Activated naive CD4-positive, alpha-beta T cell treated with anti-CD3 and anti-CD28 coated beads, Interleukin-2, amount 10 ng/mL, durations not matched to agents 7 days and 5 days (primary cell): ENCODE measurements around the gene PLPPR5.
A peak's percentile ranks its signal among the peaks of the same experiment; 100 is the strongest.
"Not testable (repeated sequence)": the region's sequence is repeated elsewhere in the genome, so short reads cannot be mapped to it uniquely, and the experiment has no call there.

ENCODE experiments used
- CTCF ChIA-PET: fragments of 350-600 bp; sonication (Branson Sonifier 250); formaldehyde crosslinking; loops from one replicate; lab custom pipeline; 2021; ENCODE audit warnings: antibody characterized with exemption; lab: Charles Lee
- DNase-seq: peaks from one replicate; pipeline ENCODE4 v3.0.0-alpha.2; 2020
- H3K27ac Mint-ChIP-seq: one replicate; pipeline ENCODE4 v1.8.0; 2021; ENCODE audit warnings: mild to moderate bottlenecking, moderate library complexity, mixed read lengths
- H3K27me3 Mint-ChIP-seq: one replicate; pipeline ENCODE4 v1.8.0; 2021; ENCODE audit warnings: mild to moderate bottlenecking, mixed read lengths
- H3K36me3 Mint-ChIP-seq: one replicate; pipeline ENCODE4 v1.8.0; 2021; ENCODE audit warnings: mixed read lengths
- H3K4me1 Mint-ChIP-seq: one replicate; pipeline ENCODE4 v1.8.0; 2021; ENCODE audit warnings: mixed read lengths
- H3K4me3 Mint-ChIP-seq: one replicate; pipeline ENCODE4 v1.8.0; 2021; ENCODE audit warnings: mild to moderate bottlenecking, moderate library complexity, mixed read lengths
- H3K9me3 Mint-ChIP-seq: one replicate; pipeline ENCODE4 v1.8.0; 2021; ENCODE audit warnings: mixed read lengths

PLPPR5 gene

GRCh38 chr1:99004861-99005442, at the start of gene PLPPR5:
PLPPR5 (minus strand) TSS chr1:99004861; CDS start chr1:99004671, 190 bp downstream.
- Mint-ChIP-seq H3K27ac (no peak within 1 kb of the TSS), H3K4me3 (peak within 1 kb of the TSS; percentile 52), H3K4me1 (peaks cover 5% of the 10 kb centered on the region), H3K27me3 (peaks cover 45% of the 10 kb centered on the region), H3K36me3 (no peaks in the 10 kb centered on the region), H3K9me3 (no peaks in the 10 kb centered on the region)
- DNase-seq = peak; percentile 24
- CTCF ChIA-PET = no interaction called here

GRCh38 chr1:99051611-99052283, 47.1 kb upstream of the PLPPR5 start:
- Mint-ChIP-seq H3K36me3 (no peaks in the 10 kb centered on the region), H3K4me3 (no peak overlapping the region), H3K4me1 (no peaks in the 10 kb centered on the region), H3K27ac (no peak overlapping the region), H3K9me3 (no peaks in the 10 kb centered on the region), H3K27me3 (no peaks in the 10 kb centered on the region)
- CTCF ChIA-PET = no interaction called here
- no peak for DNase-seq

GRCh38 chr1:99049745-99050144, 45.1 kb upstream of the PLPPR5 start:
- no peaks in the 10 kb centered on the region for H3K27me3 Mint-ChIP-seq
- no peaks in the 10 kb centered on the region for H3K36me3 Mint-ChIP-seq
- H3K4me1 Mint-ChIP-seq = no peaks in the 10 kb centered on the region
- H3K4me3 Mint-ChIP-seq = no peak overlapping the region
- H3K9me3 Mint-ChIP-seq = no peaks in the 10 kb centered on the region
- DNase-seq = no peak
- H3K27ac Mint-ChIP-seq = no peak overlapping the region
- CTCF ChIA-PET = no interaction called here

- H3K27ac Mint-ChIP-seq, H3K4me1 Mint-ChIP-seq, H3K4me3 Mint-ChIP-seq, H3K36me3 Mint-ChIP-seq, DNase-seq, H3K27me3 Mint-ChIP-seq, CTCF ChIA-PET: not testable (repeated sequence)
- H3K9me3 Mint-ChIP-seq = peaks cover 24% of the 10 kb centered on the region
Observed at GRCh38 chr1:99036746-99037145, 32.1 kb upstream of the PLPPR5 start.

- no peak for DNase-seq
- no peaks in the 10 kb centered on the region for H3K36me3 Mint-ChIP-seq
- no peaks in the 10 kb centered on the region for H3K4me1 Mint-ChIP-seq
- H3K27me3 Mint-ChIP-seq = no peaks in the 10 kb centered on the region
- CTCF ChIA-PET = no interaction called here
- H3K27ac Mint-ChIP-seq = no peak overlapping the region
- H3K9me3 Mint-ChIP-seq = no peaks in the 10 kb centered on the region
- no peak overlapping the region for H3K4me3 Mint-ChIP-seq
Observed at GRCh38 chr1:99018313-99018712, 13.7 kb upstream of the PLPPR5 start.

GRCh38 chr1:99017655-99018054, 13.0 kb upstream of the PLPPR5 start:
- Mint-ChIP-seq H3K9me3 (no peaks in the 10 kb centered on the region), H3K27me3 (no peaks in the 10 kb centered on the region), H3K36me3 (no peaks in the 10 kb centered on the region), H3K4me1 (no peaks in the 10 kb centered on the region), H3K4me3 (no peak overlapping the region), H3K27ac (no peak overlapping the region)
- DNase-seq = no peak
- CTCF ChIA-PET = no interaction called here

GRCh38 chr1:99010679-99011078, 6.0 kb upstream of the PLPPR5 start:
- H3K4me1 Mint-ChIP-seq = no peaks in the 10 kb centered on the region
- H3K4me3 Mint-ChIP-seq = no peak overlapping the region
- peaks cover 6% of the 10 kb centered on the region for H3K27me3 Mint-ChIP-seq
- no peaks in the 10 kb centered on the region for H3K36me3 Mint-ChIP-seq
- no peaks in the 10 kb centered on the region for H3K9me3 Mint-ChIP-seq
- DNase-seq = no peak
- no peak overlapping the region for H3K27ac Mint-ChIP-seq
- CTCF ChIA-PET = no interaction called here

- Mint-ChIP-seq H3K4me1 (peaks cover 5% of the 10 kb centered on the region), H3K27me3 (peaks cover 32% of the 10 kb centered on the region), H3K9me3 (no peaks in the 10 kb centered on the region), H3K27ac (no peak overlapping the region), H3K36me3 (no peaks in the 10 kb centered on the region), H3K4me3 (no peak overlapping the region)
- CTCF ChIA-PET = no interaction called here
- DNase-seq = no peak
Observed at GRCh38 chr1:99007366-99007765, 2.7 kb upstream of the PLPPR5 start.

- no peaks in the 10 kb centered on the region for H3K36me3 Mint-ChIP-seq
- no peak overlapping the region for H3K27ac Mint-ChIP-seq
- H3K9me3 Mint-ChIP-seq = no peaks in the 10 kb centered on the region
- no peak for DNase-seq
- peaks cover 5% of the 10 kb centered on the region for H3K4me1 Mint-ChIP-seq
- peaks cover 42% of the 10 kb centered on the region for H3K27me3 Mint-ChIP-seq
- CTCF ChIA-PET = no interaction called here
- peak overlapping the region; percentile 25 for H3K4me3 Mint-ChIP-seq
Observed at GRCh38 chr1:99005537-99005942, 879 bp upstream of the PLPPR5 start.

GRCh38 chr1:99004254-99004860, 304 bp downstream of the PLPPR5 start:
- Mint-ChIP-seq H3K27me3 (peaks cover 51% of the 10 kb centered on the region), H3K9me3 (no peaks in the 10 kb centered on the region), H3K4me1 (peaks cover 5% of the 10 kb centered on the region), H3K36me3 (no peaks in the 10 kb centered on the region), H3K27ac (no peak overlapping the region), H3K4me3 (peak overlapping the region; percentile 52)
- DNase-seq = peak; percentile 40
- CTCF ChIA-PET = no interaction called here

- Mint-ChIP-seq H3K4me1 (peaks cover 5% of the 10 kb centered on the region), H3K27me3 (peaks cover 53% of the 10 kb centered on the region), H3K27ac (no peak overlapping the region), H3K9me3 (no peaks in the 10 kb centered on the region), H3K36me3 (no peaks in the 10 kb centered on the region), H3K4me3 (peak overlapping the region; percentile 23)
- CTCF ChIA-PET = no interaction called here
- DNase-seq = no peak
Observed at GRCh38 chr1:99003581-99004253, 944 bp downstream of the PLPPR5 start.

GRCh38 chr1:98992844-98993243, 11.8 kb downstream of the PLPPR5 start:
- Mint-ChIP-seq H3K4me3 (no peak overlapping the region), H3K27me3 (peaks cover 2% of the 10 kb centered on the region), H3K27ac (no peak overlapping the region), H3K9me3 (no peaks in the 10 kb centered on the region), H3K4me1 (peaks cover 2% of the 10 kb centered on the region), H3K36me3 (no peaks in the 10 kb centered on the region)
- CTCF ChIA-PET = no interaction called here
- no peak for DNase-seq

- no peaks in the 10 kb centered on the region for H3K27me3 Mint-ChIP-seq
- CTCF ChIA-PET = interaction anchor here (0.9 to 1.6 kb wide), 2 partner anchors 196 to 198 kb away, joined by 3 to 4 read pairs; no protein-coding TSS in a partner anchor
Observed at GRCh38 chr1:98991127-98992012, 13.3 kb downstream of the PLPPR5 start.

GRCh38 chr1:98989556-98989907, 15.1 kb downstream of the PLPPR5 start:
- CTCF ChIA-PET = no interaction called here
- Mint-ChIP-seq H3K4me3 (no peak overlapping the region), H3K9me3 (no peaks in the 10 kb centered on the region), H3K36me3 (no peaks in the 10 kb centered on the region), H3K4me1 (peaks cover 2% of the 10 kb centered on the region), H3K27me3 (no peaks in the 10 kb centered on the region), H3K27ac (no peak overlapping the region)
- no peak for DNase-seq

More at GRCh38 chr1:98991127-98992012, 13.3 kb downstream of the PLPPR5 start:
- Mint-ChIP-seq H3K36me3 (no peaks in the 10 kb centered on the region), H3K4me3 (no peak overlapping the region), H3K4me1 (peaks cover 2% of the 10 kb centered on the region), H3K27ac (no peak overlapping the region), H3K9me3 (no peaks in the 10 kb centered on the region)
- no peak for DNase-seq
